Keratinocyte (primary cell): ENCODE results near the gene STK36. TPM values are rescaled to one million over a fixed set of nuclear protein-coding genes. Genes with fewer than 3 reads are reported as not detected.

Experiments used
- DNase-seq: peaks from one replicate; pipeline ENCODE4 v3.0.0-alpha.2; 2011; ENCODE audit warnings: low read depth, missing footprints, low spot score
- FAIRE-seq: peaks from 2 replicates; lab custom pipeline; 2011; peaks lifted over from hg19 to GRCh38; lab: Jason Lieb, UNC
- H2AFZ ChIP-seq: 2 replicates; pipeline ENCODE4 v1.6.0; 2012; ENCODE audit warnings: low read length, control low read depth, inconsistent platforms; ENCODE audit not compliant: control insufficient read depth
- H3K27ac ChIP-seq: 2 replicates; pipeline ENCODE4 v1.5.1; 2011; ENCODE audit warnings: low read length; ENCODE audit not compliant: control insufficient read depth, insufficient read depth
- H3K27me3 ChIP-seq: 3 replicates; pipeline ENCODE4 v1.6.0; 2011; ENCODE audit warnings: low read length; ENCODE audit not compliant: control insufficient read depth, insufficient read depth; ENCODE audit errors: extremely low read depth
- H3K36me3 ChIP-seq, 2 experiments: 2 replicates in 1 of 2; 3 replicates in 1 of 2; pipeline ENCODE4 v1.5.1; 2011; ENCODE audit warnings: low read length in 2 of 2, mild to moderate bottlenecking in 1 of 2; ENCODE audit not compliant: control insufficient read depth in 2 of 2, insufficient read depth in 2 of 2; ENCODE audit errors: extremely low read depth in 1 of 2
- H3K4me1 ChIP-seq: 3 replicates; pipeline ENCODE4 v1.5.1; 2011; ENCODE audit warnings: low read length; ENCODE audit not compliant: control insufficient read depth, insufficient read depth; ENCODE audit errors: extremely low read depth
- H3K4me2 ChIP-seq: 3 replicates; pipeline ENCODE4 v1.6.0; 2011; ENCODE audit warnings: low read depth, low read length; ENCODE audit not compliant: control insufficient read depth, insufficient read depth; ENCODE audit errors: extremely low read depth
- H3K4me3 ChIP-seq, 3 experiments: fragments of 200-600 bp in 1 of 3; sonication (generic) in 1 of 3; 2 replicates in 2 of 3; 3 replicates in 1 of 3; pipeline ENCODE4 v1.5.1; 2011 to 2016; ENCODE audit warnings: low read length in 3 of 3, mild to moderate bottlenecking in 3 of 3, control low read depth in 2 of 3, inconsistent platforms in 1 of 3, low read depth in 1 of 3, mixed read lengths in 1 of 3, mixed run types in 1 of 3, moderate library complexity in 1 of 3; ENCODE audit not compliant: control insufficient read depth in 2 of 3, insufficient read depth in 2 of 3; ENCODE audit errors: extremely low read depth in 1 of 3
- H3K79me2 ChIP-seq: 2 replicates; pipeline ENCODE4 v1.6.0; 2012; ENCODE audit warnings: low read length; ENCODE audit not compliant: control insufficient read depth, insufficient read depth
- H3K9ac ChIP-seq: 3 replicates; pipeline ENCODE4 v1.6.0; 2011; ENCODE audit warnings: low read length; ENCODE audit not compliant: control insufficient read depth, insufficient read depth; ENCODE audit errors: extremely low read depth
- H3K9me1 ChIP-seq: 3 replicates; pipeline ENCODE4 v1.6.0; 2011; ENCODE audit warnings: low read length; ENCODE audit not compliant: control insufficient read depth, insufficient read depth; ENCODE audit errors: extremely low read depth
- H3K9me3 ChIP-seq: 2 replicates; pipeline ENCODE4 v1.5.1; 2012; ENCODE audit warnings: low read depth, low read length; ENCODE audit not compliant: control insufficient read depth
- H4K20me1 ChIP-seq: 3 replicates; pipeline ENCODE4 v1.6.0; 2011; ENCODE audit warnings: low read length; ENCODE audit not compliant: control insufficient read depth, insufficient read depth; ENCODE audit errors: extremely low read depth
- CTCF ChIP-seq, 3 experiments: IDR thresholded peaks in 1 of 3; conservative IDR thresholded peaks in 1 of 3; optimal IDR thresholded peaks in 1 of 3; 2 replicates in 2 of 3; 3 replicates in 1 of 3; pipeline versions ENCODE3 to v1.5.1; 2011; ENCODE audit warnings: low read length in 3 of 3, mild to moderate bottlenecking in 3 of 3, moderate library complexity in 2 of 3, control low read depth in 1 of 3, inconsistent platforms in 1 of 3; ENCODE audit not compliant: insufficient read depth in 2 of 3; ENCODE audit errors: extremely low read depth in 1 of 3
- EZH2 ChIP-seq: IDR thresholded peaks from one replicate; pipeline ENCODE4 v1.6.1; 2012; ENCODE audit warnings: inconsistent platforms, mild to moderate bottlenecking, low read length, moderate library complexity
- dilution Hi-C: fragments of 300-500 bp; cut with MboI; formaldehyde crosslinking; loops from one replicate; pipeline ENCODE4 v1.7.0; 2020; ENCODE audit warnings: low sequenced_read_pairs; ENCODE audit not compliant: extremely low pct_ligation_motif_present
- polyA plus RNA-seq, 5 experiments: library from polyadenylated mRNA; depleted of rRNA in 3 of 5; stranded (reverse) in 3 of 5; stranded (forward) in 1 of 5; unstranded in 1 of 5; fragments of >200 nt; gene quantifications; 1 replicate in 1 of 5; 2 replicates in 3 of 5; 3 replicates in 1 of 5; pipeline versions ENCODE4 v1.2.1 to v1.2.3, GENCODE V29; 2011 to 2012; ENCODE audit warnings: missing spikeins in 2 of 5, low read depth in 1 of 5, low replicate concordance in 1 of 5

Gene STK36
- polyA plus RNA-seq, 1 donor (not counting 4 experiments of a cell fraction or from before 2014, with no cell fraction given): 19.0 TPM

GRCh38 chr2:218716070-218716469, 44.2 kb downstream of the STK36 start:
- no peaks in the 10 kb centered on the region for H3K9me3 ChIP-seq
- no peaks in the 10 kb centered on the region for H3K9me1 ChIP-seq
- H3K79me2 ChIP-seq: peaks cover 87% of the 10 kb centered on the region
- TF ChIP-seq EZH2 (no peak), CTCF (optimal IDR thresholded peaks at IDR 0.05 in 1 of 3, IDR thresholded peaks at IDR 0.05 in 1 of 3, conservative IDR thresholded peaks at IDR 0.05 in 1 of 3; ENCODE audit: extremely low read depth in 1 of 3, insufficient read depth in 2 of 3, low read length in 3 of 3) (no peak)
- no peak overlapping the region for H3K9ac ChIP-seq
- no peak overlapping the region for H2AFZ ChIP-seq
- H3K4me3 ChIP-seq: no peak overlapping the region
- peaks cover 27% of the 10 kb centered on the region for H3K4me1 ChIP-seq
- H3K27ac ChIP-seq: peak overlapping the region; percentile 38
- H3K27me3 ChIP-seq: no peaks in the 10 kb centered on the region
- peaks cover 2 to 13% of the 10 kb centered on the region in 2 experiments for H3K36me3 ChIP-seq
- dilution Hi-C loops: no loop called here
- DNase-seq (no peak), FAIRE-seq (no peak)
- H4K20me1 ChIP-seq: no peaks in the 10 kb centered on the region
- H3K4me2 ChIP-seq: no peak overlapping the region

GRCh38 chr2:218717262-218717661, 45.4 kb downstream of the STK36 start:
- Histone ChIP-seq H4K20me1 (no peaks in the 10 kb centered on the region), H3K4me2 (peak overlapping the region; percentile 68), H3K27ac (peak overlapping the region; percentile 67), H3K9ac (peak overlapping the region; percentile 52), H3K79me2 (peaks cover 85% of the 10 kb centered on the region), H3K4me1 (peaks cover 20% of the 10 kb centered on the region), H3K9me3 (no peaks in the 10 kb centered on the region), H2AFZ (no peak overlapping the region), H3K4me3 (peak overlapping the region in 1 of 3 experiments; percentile 3), H3K9me1 (no peaks in the 10 kb centered on the region), H3K27me3 (no peaks in the 10 kb centered on the region), H3K36me3 (peaks cover 2 to 9% of the 10 kb centered on the region in 2 experiments)
- FAIRE-seq (peak; percentile 74), DNase-seq (no peak)
- dilution Hi-C loops: no loop called here
- no peak for TF ChIP-seq CTCF (optimal IDR thresholded peaks at IDR 0.05 in 1 of 3, IDR thresholded peaks at IDR 0.05 in 1 of 3, conservative IDR thresholded peaks at IDR 0.05 in 1 of 3; ENCODE audit: extremely low read depth in 1 of 3, insufficient read depth in 2 of 3, low read length in 3 of 3)
- no peak for TF ChIP-seq EZH2
